Prostate gland (tissue), 2 donors: Measurements from ENCODE around the gene MICU1. TPM values are rescaled to one million over a fixed set of nuclear protein-coding genes. Genes with fewer than 3 reads are reported as not detected.
A peak's percentile ranks its signal among the peaks of the same experiment; 100 is the strongest.

ENCODE experiments used
- DNase-seq: peaks from one replicate; pipeline ENCODE4 v3.0.0-alpha.2; 2019; ENCODE audit warnings: low spot score
- H3K27ac ChIP-seq, 2 donors: fragments of 200-600 bp; sonication (generic); 2 replicates each; pipeline ENCODE4 v1.5.1; 2017 to 2019
- H3K27me3 ChIP-seq: fragments of 200-600 bp; sonication (generic); replicated peaks from 2 replicates; pipeline ENCODE4 v1.5.1; 2019; ENCODE audit not compliant: insufficient read depth
- H3K36me3 ChIP-seq, 2 donors: fragments of 200-600 bp; sonication (generic); 1 replicate in 1 of 2; 2 replicates in 1 of 2; pipeline versions ENCODE4 v1.5.1 to v1.8.1; 2017 to 2019
- H3K4me1 ChIP-seq: fragments of 200-600 bp; sonication (generic); replicated peaks from 2 replicates; pipeline ENCODE4 v1.5.1; 2019
- H3K4me3 ChIP-seq, 2 donors: fragments of 200-600 bp; sonication (generic); 2 replicates each; pipeline ENCODE4 v1.5.1; 2017 to 2019
- H3K9me3 ChIP-seq: fragments of 200-600 bp; sonication (generic); 2 replicates; pipeline ENCODE4 v1.5.1; 2017
- POLR2A ChIP-seq: fragments of 450-650 bp; IDR thresholded peaks from one replicate; pipeline ENCODE4 v1.6.1; 2016; ENCODE audit warnings: antibody characterized with exemption, mild to moderate bottlenecking
- POLR2AphosphoS5 ChIP-seq: sonication (generic); formaldehyde crosslinking; IDR thresholded peaks from one replicate; pipeline ENCODE4 v1.6.1; 2017; ENCODE audit warnings: antibody characterized with exemption
- WGBS: methylation state at CpG from one replicate; pipeline ENCODE4 v1.1.5; 2018; 5-methylcytosine and 5-hydroxymethylcytosine counted together
- intact Hi-C: fragments of 100-400 bp; cut with DNase I; formaldehyde crosslinking; loops from one replicate; pipeline ENCODE4 v1.14.2; 2022
- total RNA-seq, 2 donors: library from RNA; depleted of rRNA; stranded (reverse); fragments of >200 nt; gene quantifications; one replicate each; pipeline ENCODE4 v1.1.0, GENCODE V29; 2016
- TF ChIP-seq, protein P1 (sequence below), 4 experiments: fragments of 200-600 bp in 2 of 4; fragments of 450-650 bp in 2 of 4; sonication (generic) in 2 of 4; IDR thresholded peaks; 1 replicate in 3 of 4; 2 replicates in 1 of 4; pipeline ENCODE4 v1.5.1; 2016 to 2019; ENCODE audit warnings: antibody characterized with exemption in 4 of 4, mild to moderate bottlenecking in 2 of 4, moderate library complexity in 2 of 4

Gene MICU1
- total RNA-seq, 2 donors from 2014 or later: 41.0 to 42.0 TPM

DNA sequence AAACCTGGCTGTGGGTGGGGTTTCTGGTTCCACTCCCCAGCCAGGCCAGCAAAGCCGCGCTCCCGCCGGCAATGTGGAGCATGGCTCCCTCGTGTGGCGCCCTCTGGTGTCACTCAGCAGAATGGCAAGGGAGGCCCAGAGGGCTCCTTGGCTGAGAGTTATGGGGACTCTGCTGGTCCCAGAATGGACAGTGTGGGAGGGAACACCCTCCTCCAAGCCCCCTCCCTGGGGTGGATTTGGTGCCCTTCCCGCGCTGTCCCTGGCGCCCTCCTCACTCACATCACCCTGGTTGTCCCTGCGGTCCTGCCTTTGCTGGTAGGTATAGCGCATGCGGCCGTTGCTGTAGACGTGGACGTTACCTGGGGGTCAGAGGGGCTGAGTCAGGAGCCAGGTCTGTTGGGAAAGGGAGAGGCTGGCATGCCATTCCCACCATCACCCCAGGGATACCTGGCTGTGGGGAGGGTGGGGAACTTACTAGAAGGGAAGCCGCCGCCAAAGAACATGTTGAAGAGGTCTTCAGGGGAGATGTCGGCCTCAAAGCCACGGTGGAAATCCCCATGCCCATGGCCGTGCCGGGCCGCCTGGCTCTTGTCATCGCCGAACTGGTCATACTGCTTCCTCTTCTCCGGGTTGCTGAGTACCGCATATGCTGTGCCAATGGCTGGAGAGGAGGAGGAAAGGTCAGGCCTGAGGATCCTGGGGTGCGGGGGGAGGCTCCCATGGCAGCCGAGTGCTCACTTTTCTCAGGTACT is 285.2 kb downstream of the MICU1 start:
- Histone ChIP-seq H3K9me3 (no peaks in the 10 kb centered on the region), H3K4me1 (peaks cover 10% of the 10 kb centered on the region), H3K27ac (peak overlapping the region in 1 of 2 donors; percentile 25), H3K27me3 (no peaks in the 10 kb centered on the region), H3K36me3 (peaks cover 0 to 2% of the 10 kb centered on the region in 2 donors), H3K4me3 (no peak overlapping the region)
- 62% methylated on average over 28 of the region's 28 CpGs for WGBS
- TF ChIP-seq POLR2AphosphoS5 (peak; percentile 34), POLR2A (no peak)
- TF ChIP-seq, protein P1, sequence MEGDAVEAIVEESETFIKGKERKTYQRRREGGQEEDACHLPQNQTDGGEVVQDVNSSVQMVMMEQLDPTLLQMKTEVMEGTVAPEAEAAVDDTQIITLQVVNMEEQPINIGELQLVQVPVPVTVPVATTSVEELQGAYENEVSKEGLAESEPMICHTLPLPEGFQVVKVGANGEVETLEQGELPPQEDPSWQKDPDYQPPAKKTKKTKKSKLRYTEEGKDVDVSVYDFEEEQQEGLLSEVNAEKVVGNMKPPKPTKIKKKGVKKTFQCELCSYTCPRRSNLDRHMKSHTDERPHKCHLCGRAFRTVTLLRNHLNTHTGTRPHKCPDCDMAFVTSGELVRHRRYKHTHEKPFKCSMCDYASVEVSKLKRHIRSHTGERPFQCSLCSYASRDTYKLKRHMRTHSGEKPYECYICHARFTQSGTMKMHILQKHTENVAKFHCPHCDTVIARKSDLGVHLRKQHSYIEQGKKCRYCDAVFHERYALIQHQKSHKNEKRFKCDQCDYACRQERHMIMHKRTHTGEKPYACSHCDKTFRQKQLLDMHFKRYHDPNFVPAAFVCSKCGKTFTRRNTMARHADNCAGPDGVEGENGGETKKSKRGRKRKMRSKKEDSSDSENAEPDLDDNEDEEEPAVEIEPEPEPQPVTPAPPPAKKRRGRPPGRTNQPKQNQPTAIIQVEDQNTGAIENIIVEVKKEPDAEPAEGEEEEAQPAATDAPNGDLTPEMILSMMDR (IDR thresholded peaks at IDR 0.05): peak; percentile 78 to 93 (median 86)
- no peak for DNase-seq
- intact Hi-C loops: loop anchor here (2.0 kb wide), 1 partner anchor 292 kb away; no protein-coding TSS in a partner anchor

DNA sequence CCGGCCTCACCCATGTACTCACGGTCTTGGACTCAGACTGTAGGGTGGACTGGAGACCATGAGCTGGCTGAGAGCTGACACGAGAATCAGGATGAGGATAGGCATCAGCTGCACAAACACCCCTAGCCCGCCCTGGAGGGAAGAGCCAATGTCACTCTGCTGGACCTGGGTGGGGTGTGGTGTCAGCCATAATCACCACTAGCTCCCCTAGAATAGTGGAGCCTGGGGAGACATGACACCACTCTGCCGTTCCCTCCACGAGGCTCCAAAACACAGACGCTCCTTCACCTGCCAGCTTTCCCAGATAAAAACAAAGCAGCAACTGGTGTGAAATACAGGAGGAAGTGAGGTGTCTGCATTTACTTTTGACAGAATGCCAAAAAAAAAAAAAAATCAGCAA is 287.7 kb downstream of the MICU1 start:
- H3K27ac ChIP-seq: no peak overlapping the region
- peaks cover 0 to 2% of the 10 kb centered on the region in 2 donors for H3K36me3 ChIP-seq
- WGBS: 78% methylated on average over 7 of the region's 7 CpGs

DNA sequence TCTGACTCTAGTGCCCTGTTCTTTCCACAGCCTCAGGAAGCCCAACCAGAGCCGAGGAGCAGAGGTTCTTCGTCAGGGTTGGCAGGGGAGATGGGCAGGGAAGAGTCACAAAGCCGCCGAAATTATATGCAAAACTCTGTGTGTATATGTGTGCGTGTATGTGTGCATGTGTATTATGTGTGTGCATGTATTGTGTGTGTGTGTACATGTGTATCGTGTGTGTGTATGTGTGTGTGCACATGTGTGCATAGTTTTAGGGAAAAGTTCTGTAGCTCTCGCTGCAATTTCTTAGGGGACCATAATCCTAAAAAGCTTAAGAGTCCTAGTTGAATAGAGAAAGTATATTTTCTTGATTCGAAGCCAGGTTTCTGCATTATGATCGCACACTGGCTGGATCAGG is 288.2 kb downstream of the MICU1 start:
- 83% methylated on average over 9 of the region's 9 CpGs for WGBS
- no peak overlapping the region for H3K27ac ChIP-seq
- peaks cover 25% of the 10 kb centered on the region for H3K4me1 ChIP-seq
- intact Hi-C loops: loop anchor here (2.0 to 5.0 kb wide), 2 partner anchors 63 to 210 kb away; no protein-coding TSS in a partner anchor
- H3K36me3 ChIP-seq: no peaks in the 10 kb centered on the region
- DNase-seq: no peak
- TF ChIP-seq POLR2AphosphoS5 (no peak), POLR2A (no peak)
- TF ChIP-seq, protein P1 (IDR thresholded peaks at IDR 0.05): no peak
- H3K9me3 ChIP-seq: no peaks in the 10 kb centered on the region
- H3K27me3 ChIP-seq: no peaks in the 10 kb centered on the region
- no peak overlapping the region for H3K4me3 ChIP-seq

More for the DNA sequence above, 287.7 kb downstream of the MICU1 start:
- peaks cover 25% of the 10 kb centered on the region for H3K4me1 ChIP-seq
- H3K9me3 ChIP-seq: no peaks in the 10 kb centered on the region
- H3K4me3 ChIP-seq: no peak overlapping the region
- TF ChIP-seq, protein P1 (IDR thresholded peaks at IDR 0.05): no peak
- TF ChIP-seq POLR2AphosphoS5: no peak
- DNase-seq: no peak
- intact Hi-C loops: loop anchor here (5.0 kb wide), 1 partner anchor 211 kb away; no protein-coding TSS in a partner anchor
- no peaks in the 10 kb centered on the region for H3K27me3 ChIP-seq

DNA sequence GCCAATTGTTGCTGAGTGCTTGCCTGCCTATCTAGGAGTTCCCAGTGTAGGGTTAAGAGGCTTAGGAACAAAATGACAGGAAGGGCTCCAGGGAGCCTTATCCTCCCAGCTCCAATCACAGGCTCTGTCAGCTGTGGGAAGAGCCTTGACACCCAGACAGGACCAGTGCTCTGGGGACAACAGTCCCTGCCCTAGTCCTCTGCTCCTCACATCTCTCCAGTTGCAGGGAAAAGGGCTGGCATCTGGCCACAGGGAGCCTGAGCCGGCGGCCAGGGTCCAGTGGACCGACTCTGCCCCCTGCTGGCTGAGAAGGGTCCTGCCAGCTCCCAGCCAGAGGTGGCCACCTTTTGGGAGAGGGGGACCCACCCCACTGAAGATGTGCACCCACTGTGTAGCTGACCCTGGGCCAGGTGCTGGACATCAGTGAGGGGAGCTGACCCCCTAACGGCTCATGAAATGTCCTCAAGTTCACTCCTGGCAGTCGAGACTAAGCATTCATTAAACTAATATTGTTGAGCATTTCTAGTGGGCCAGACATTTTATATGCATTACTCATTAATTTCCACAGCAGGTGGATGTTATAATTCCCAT is 288.7 kb downstream of the MICU1 start:
- intact Hi-C loops: loop anchor here (2.0 to 5.0 kb wide), 2 partner anchors 62 to 210 kb away; no protein-coding TSS in a partner anchor
- no peaks in the 10 kb centered on the region for H3K36me3 ChIP-seq
- H3K4me1 ChIP-seq: peaks cover 29% of the 10 kb centered on the region
- H3K27ac ChIP-seq: peak overlapping the region; percentile 86 to 87
- WGBS: 25% methylated on average over 5 of the region's 5 CpGs
- TF ChIP-seq, protein P1 (IDR thresholded peaks at IDR 0.05): peak; percentile 89 to 98 (median 96)
- TF ChIP-seq POLR2AphosphoS5 (peak; percentile 62), POLR2A (no peak)
- DNase-seq: peak; percentile 79
- H3K4me3 ChIP-seq: no peak overlapping the region
- H3K9me3 ChIP-seq: no peaks in the 10 kb centered on the region
- no peaks in the 10 kb centered on the region for H3K27me3 ChIP-seq
